ENCODE data around the gene MEIS2.
"Not testable (repeated sequence)": the region's sequence is repeated elsewhere in the genome, so short reads cannot be mapped to it uniquely, and the experiment has no call there.

Gene MEIS2

GRCh38 chr15:37004373-37004869 lies 95.9 kb downstream of the MEIS2 start:
- DNase-seq: no peak

GRCh38 chr15:37002041-37002672 lies 98.2 kb downstream of the MEIS2 start:
- DNase-seq: no peak

- DNase-seq: no peak
These were observed 98.9 kb downstream of the MEIS2 start for GRCh38 chr15:37001417-37001816.

- DNase-seq: no peak
These were observed 100.6 kb downstream of the MEIS2 start for GRCh38 chr15:36999778-37000177.

- DNase-seq: no peak
These were observed 103.7 kb downstream of the MEIS2 start for GRCh38 chr15:36996538-36997181.

GRCh38 chr15:36996121-36996520 lies 104.2 kb downstream of the MEIS2 start:
- DNase-seq: no peak

- no peak for DNase-seq
These were observed 105.6 kb downstream of the MEIS2 start for GRCh38 chr15:36994790-36995189.

GRCh38 chr15:36992454-36992853 lies 107.9 kb downstream of the MEIS2 start:
- DNase-seq: no peak

GRCh38 chr15:36988947-36989346 lies 111.4 kb downstream of the MEIS2 start:
- no peak for DNase-seq

- DNase-seq: no peak
These were observed 117.9 kb downstream of the MEIS2 start for GRCh38 chr15:36982430-36982829.

- not testable (repeated sequence) for DNase-seq
These were observed 120.1 kb downstream of the MEIS2 start for GRCh38 chr15:36980281-36980680.

- DNase-seq: no peak
These were observed 121.7 kb downstream of the MEIS2 start for GRCh38 chr15:36978625-36979024.

- DNase-seq: no peak
These were observed 122.2 kb downstream of the MEIS2 start for GRCh38 chr15:36978126-36978525.

GRCh38 chr15:36977659-36978058 lies 122.7 kb downstream of the MEIS2 start:
- DNase-seq: no peak

- no peak for DNase-seq
These were observed 127.6 kb downstream of the MEIS2 start for GRCh38 chr15:36972704-36973103.

- DNase-seq: no peak
These were observed 129.8 kb downstream of the MEIS2 start for GRCh38 chr15:36970522-36970921.

GRCh38 chr15:36967929-36968328 lies 132.4 kb downstream of the MEIS2 start:
- DNase-seq: no peak

GRCh38 chr15:36966708-36967107 lies 133.6 kb downstream of the MEIS2 start:
- no peak for DNase-seq

- no peak for DNase-seq
These were observed 134.6 kb downstream of the MEIS2 start for GRCh38 chr15:36965570-36966342.

GRCh38 chr15:36964626-36965025 lies 135.7 kb downstream of the MEIS2 start:
- no peak for DNase-seq

GRCh38 chr15:36961956-36962355 lies 138.4 kb downstream of the MEIS2 start:
- DNase-seq: no peak

- DNase-seq: no peak
These were observed 139.5 kb downstream of the MEIS2 start for GRCh38 chr15:36960947-36961227.

GRCh38 chr15:36960179-36960946 lies 140.0 kb downstream of the MEIS2 start:
- DNase-seq: no peak

Data from right hindlimb (tissue), 1 donor.